GM19463 (cell line): ENCODE results near the gene PHACTR1.

Source experiments
- ATAC-seq: cut with Tn5 transposase; IDR thresholded peaks from one replicate; pipeline ENCODE4 v1.9.1; 2021; ENCODE audit warnings: mild to moderate bottlenecking, moderate library complexity; ENCODE audit not compliant: unreplicated experiment

PHACTR1 gene

GRCh38 chr6:13094781-13095425, 378.3 kb downstream of the PHACTR1 start:
- ATAC-seq = no peak

- ATAC-seq = no peak
Measured at GRCh38 chr6:13096084-13096483, 379.5 kb downstream of the PHACTR1 start.

GRCh38 chr6:13097454-13097853, 380.9 kb downstream of the PHACTR1 start:
- ATAC-seq = no peak

GRCh38 chr6:13098006-13098405, 381.4 kb downstream of the PHACTR1 start:
- no peak for ATAC-seq

GRCh38 chr6:13098793-13099570, 382.4 kb downstream of the PHACTR1 start:
- ATAC-seq = no peak

GRCh38 chr6:13099771-13100170, 383.2 kb downstream of the PHACTR1 start:
- ATAC-seq = no peak

- ATAC-seq = no peak
Measured at GRCh38 chr6:13101409-13101808, 384.8 kb downstream of the PHACTR1 start.

- no peak for ATAC-seq
Measured at GRCh38 chr6:13101985-13102384, 385.4 kb downstream of the PHACTR1 start.

- no peak for ATAC-seq
Measured at GRCh38 chr6:13103169-13103568, 386.6 kb downstream of the PHACTR1 start.

GRCh38 chr6:13105139-13105538, 388.6 kb downstream of the PHACTR1 start:
- ATAC-seq = no peak

GRCh38 chr6:13112921-13113320, 396.4 kb downstream of the PHACTR1 start:
- ATAC-seq = no peak

- ATAC-seq = no peak
Measured at GRCh38 chr6:13113376-13113775, 396.8 kb downstream of the PHACTR1 start.

- ATAC-seq = no peak
Measured at GRCh38 chr6:13113981-13114593, 397.5 kb downstream of the PHACTR1 start.

GRCh38 chr6:13116155-13116554, 399.6 kb downstream of the PHACTR1 start:
- no peak for ATAC-seq

GRCh38 chr6:13117570-13117969, 401.0 kb downstream of the PHACTR1 start:
- no peak for ATAC-seq

GRCh38 chr6:13119549-13119948, 403.0 kb downstream of the PHACTR1 start:
- ATAC-seq = no peak

- no peak for ATAC-seq
Measured at GRCh38 chr6:13120483-13121482, 404.2 kb downstream of the PHACTR1 start.

- no peak for ATAC-seq
Measured at GRCh38 chr6:13124131-13124530, 407.6 kb downstream of the PHACTR1 start.

- no peak for ATAC-seq
Measured at GRCh38 chr6:13125841-13126240, 409.3 kb downstream of the PHACTR1 start.

GRCh38 chr6:13131935-13132661, 415.5 kb downstream of the PHACTR1 start:
- ATAC-seq = no peak
